ENCODE results near the gene MRPL9.
"Not testable (repeated sequence)": the region's sequence is repeated elsewhere in the genome, so short reads cannot be mapped to it uniquely, and the experiment has no call there.

MRPL9 gene

DNA sequence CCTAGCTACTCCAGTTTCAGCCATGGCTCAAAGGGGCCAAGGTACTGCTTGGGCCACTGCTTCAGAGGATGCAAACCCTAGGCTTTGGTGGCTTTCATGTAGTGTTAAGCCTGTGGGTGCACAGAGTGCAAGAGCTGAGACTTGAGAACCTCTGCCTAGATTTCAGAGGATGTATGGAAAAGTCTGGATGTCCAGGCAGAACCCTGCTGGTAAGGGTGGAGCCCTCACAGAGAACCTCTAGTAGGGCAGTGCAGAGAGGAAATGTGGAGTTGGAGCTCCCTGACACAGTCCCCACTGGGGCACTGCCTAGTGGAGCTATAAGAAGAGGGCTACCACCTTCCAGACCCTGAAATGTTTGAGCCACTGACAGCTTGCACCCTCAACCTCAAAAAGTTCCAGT lies 25.8 kb downstream of the MRPL9 start:
- Histone ChIP-seq H3K27ac (ENCODE audit: low read depth, low read length) (no peak overlapping the region), H3K4me3 (ENCODE audit: low read length) (no peak overlapping the region), H3K4me2 (ENCODE audit: low read length) (no peak overlapping the region), H3K9me3 (ENCODE audit: control insufficient read depth, insufficient read depth, low read length) (peaks cover 14% of the 10 kb centered on the region), H3K36me3 (ENCODE audit: control insufficient read depth, low read length) (no peaks in the 10 kb centered on the region), H3K4me1 (ENCODE audit: control insufficient read depth, low read length) (no peaks in the 10 kb centered on the region), H3K9me2 (replicated peaks; ENCODE audit: control insufficient read depth, low read length) (no peaks in the 10 kb centered on the region), H3K27me3 (ENCODE audit: control insufficient read depth, low read length) (peaks cover 18% of the 10 kb centered on the region), H3F3A (ENCODE audit: control insufficient read depth, insufficient read depth) (no peaks in the 10 kb centered on the region), H3K79me2 (ENCODE audit: control insufficient read depth, low read length) (no peaks in the 10 kb centered on the region), H4K20me1 (ENCODE audit: control insufficient read depth, insufficient read depth, low read depth, low read length) (no peaks in the 10 kb centered on the region)
- TF ChIP-seq, protein P1, sequence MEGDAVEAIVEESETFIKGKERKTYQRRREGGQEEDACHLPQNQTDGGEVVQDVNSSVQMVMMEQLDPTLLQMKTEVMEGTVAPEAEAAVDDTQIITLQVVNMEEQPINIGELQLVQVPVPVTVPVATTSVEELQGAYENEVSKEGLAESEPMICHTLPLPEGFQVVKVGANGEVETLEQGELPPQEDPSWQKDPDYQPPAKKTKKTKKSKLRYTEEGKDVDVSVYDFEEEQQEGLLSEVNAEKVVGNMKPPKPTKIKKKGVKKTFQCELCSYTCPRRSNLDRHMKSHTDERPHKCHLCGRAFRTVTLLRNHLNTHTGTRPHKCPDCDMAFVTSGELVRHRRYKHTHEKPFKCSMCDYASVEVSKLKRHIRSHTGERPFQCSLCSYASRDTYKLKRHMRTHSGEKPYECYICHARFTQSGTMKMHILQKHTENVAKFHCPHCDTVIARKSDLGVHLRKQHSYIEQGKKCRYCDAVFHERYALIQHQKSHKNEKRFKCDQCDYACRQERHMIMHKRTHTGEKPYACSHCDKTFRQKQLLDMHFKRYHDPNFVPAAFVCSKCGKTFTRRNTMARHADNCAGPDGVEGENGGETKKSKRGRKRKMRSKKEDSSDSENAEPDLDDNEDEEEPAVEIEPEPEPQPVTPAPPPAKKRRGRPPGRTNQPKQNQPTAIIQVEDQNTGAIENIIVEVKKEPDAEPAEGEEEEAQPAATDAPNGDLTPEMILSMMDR (IDR thresholded peaks at IDR 0.05; ENCODE audit: low read depth, low read length, poor library complexity, severe bottlenecking), result no peak
- TF ChIP-seq EZH2phosphoT487 (IDR thresholded peaks at IDR 0.05; ENCODE audit: borderline replicate concordance, low read length), result no peak

DNA sequence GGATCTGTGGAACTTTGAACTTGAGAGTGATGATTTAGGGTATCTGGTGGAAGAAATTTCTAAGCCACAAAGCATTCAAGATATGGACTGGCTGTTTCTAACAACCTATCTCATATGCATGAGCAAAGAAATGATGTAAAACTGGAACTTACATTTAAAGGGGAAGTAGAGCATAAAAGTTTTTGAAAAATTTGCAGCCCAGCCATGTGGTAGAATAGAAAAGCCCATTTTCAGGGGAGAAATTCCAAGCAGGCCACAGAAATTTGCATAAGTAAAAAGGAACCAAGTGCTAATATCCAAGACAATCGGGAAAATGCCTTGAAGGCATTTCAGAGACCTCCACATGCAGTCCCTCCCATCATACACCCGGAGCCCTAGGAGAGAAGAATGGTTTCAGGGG lies 26.3 kb downstream of the MRPL9 start:
- H3F3A ChIP-seq (ENCODE audit: control insufficient read depth, insufficient read depth), result no peaks in the 10 kb centered on the region
- TF ChIP-seq EZH2phosphoT487 (IDR thresholded peaks at IDR 0.05; ENCODE audit: borderline replicate concordance, low read length), result no peak
- TF ChIP-seq, protein P1 (IDR thresholded peaks at IDR 0.05; ENCODE audit: low read depth, low read length, poor library complexity, severe bottlenecking), result no peak
- no peak overlapping the region for H3K27ac ChIP-seq (ENCODE audit: low read depth, low read length)
- no peaks in the 10 kb centered on the region for H3K4me1 ChIP-seq (ENCODE audit: control insufficient read depth, low read length)
- no peak overlapping the region for H3K4me3 ChIP-seq (ENCODE audit: low read length)
- H3K9me2 ChIP-seq (replicated peaks; ENCODE audit: control insufficient read depth, low read length), result no peaks in the 10 kb centered on the region
- no peaks in the 10 kb centered on the region for H3K79me2 ChIP-seq (ENCODE audit: control insufficient read depth, low read length)
- H3K4me2 ChIP-seq (ENCODE audit: low read length), result no peak overlapping the region
- H3K9me3 ChIP-seq (ENCODE audit: control insufficient read depth, insufficient read depth, low read length), result peaks cover 14% of the 10 kb centered on the region
- H4K20me1 ChIP-seq (ENCODE audit: control insufficient read depth, insufficient read depth, low read depth, low read length), result no peaks in the 10 kb centered on the region
- H3K36me3 ChIP-seq (ENCODE audit: control insufficient read depth, low read length), result no peaks in the 10 kb centered on the region
- peaks cover 15% of the 10 kb centered on the region for H3K27me3 ChIP-seq (ENCODE audit: control insufficient read depth, low read length)

DNA sequence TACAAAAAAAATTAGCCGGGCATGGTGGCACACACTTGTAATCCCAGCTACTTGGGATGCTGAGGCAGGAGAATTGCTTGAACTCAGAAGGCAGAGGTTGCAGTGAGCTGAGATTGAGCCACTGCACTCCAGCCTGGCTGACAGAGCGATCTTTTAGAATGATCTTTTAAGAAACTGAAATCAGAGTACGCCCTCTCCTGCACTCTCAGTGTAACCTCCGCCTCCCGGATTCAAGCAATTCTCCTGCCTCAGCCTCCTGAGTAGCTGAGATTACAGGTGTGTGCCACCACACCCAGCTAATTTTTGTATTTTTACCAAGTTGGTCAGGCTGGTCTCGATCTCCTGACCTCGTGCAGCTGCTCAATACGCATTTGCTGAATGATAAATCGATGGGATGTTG lies 29.3 kb downstream of the MRPL9 start:
- H3K9me3 ChIP-seq (ENCODE audit: control insufficient read depth, insufficient read depth, low read length), result peaks cover 14% of the 10 kb centered on the region
- not testable (repeated sequence) for H3K36me3 ChIP-seq (ENCODE audit: control insufficient read depth, low read length); H3K79me2 ChIP-seq (ENCODE audit: control insufficient read depth, low read length); H3K4me2 ChIP-seq (ENCODE audit: low read length); H3K27ac ChIP-seq (ENCODE audit: low read depth, low read length); H3K9me2 ChIP-seq (replicated peaks; ENCODE audit: control insufficient read depth, low read length); H4K20me1 ChIP-seq (ENCODE audit: control insufficient read depth, insufficient read depth, low read depth, low read length); H3K4me3 ChIP-seq (ENCODE audit: low read length); H3K4me1 ChIP-seq (ENCODE audit: control insufficient read depth, low read length); H3F3A ChIP-seq (ENCODE audit: control insufficient read depth, insufficient read depth)
- peaks cover 15% of the 10 kb centered on the region for H3K27me3 ChIP-seq (ENCODE audit: control insufficient read depth, low read length)

DNA sequence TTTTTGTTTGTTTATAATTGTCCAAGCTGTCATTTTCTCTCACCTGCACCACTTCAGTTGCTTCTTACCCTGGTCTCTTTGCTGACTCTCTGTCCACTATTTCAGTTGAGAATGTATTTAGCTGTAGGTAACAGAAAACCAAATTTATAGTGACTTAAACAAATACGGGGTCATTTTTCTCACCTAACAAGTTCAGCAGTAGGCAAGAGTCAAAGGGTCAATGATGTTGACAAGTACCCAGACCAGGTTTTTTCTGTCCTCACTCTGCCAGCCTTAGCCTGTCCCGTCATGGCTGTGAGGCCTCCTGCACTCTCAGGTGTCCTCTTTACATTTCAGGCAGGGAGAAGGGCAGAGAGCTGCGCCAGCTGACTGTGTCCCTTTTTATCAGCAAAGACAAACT lies 30.2 kb downstream of the MRPL9 start:
- peaks cover 10% of the 10 kb centered on the region for H3K9me3 ChIP-seq (ENCODE audit: control insufficient read depth, insufficient read depth, low read length)
- no peaks in the 10 kb centered on the region for H4K20me1 ChIP-seq (ENCODE audit: control insufficient read depth, insufficient read depth, low read depth, low read length)
- TF ChIP-seq, protein P1 (IDR thresholded peaks at IDR 0.05; ENCODE audit: low read depth, low read length, poor library complexity, severe bottlenecking), result no peak
- TF ChIP-seq EZH2phosphoT487 (IDR thresholded peaks at IDR 0.05; ENCODE audit: borderline replicate concordance, low read length), result no peak
- H3K36me3 ChIP-seq (ENCODE audit: control insufficient read depth, low read length), result no peaks in the 10 kb centered on the region
- no peak overlapping the region for H3K27ac ChIP-seq (ENCODE audit: low read depth, low read length)
- no peak overlapping the region for H3K4me2 ChIP-seq (ENCODE audit: low read length)
- no peaks in the 10 kb centered on the region for H3K79me2 ChIP-seq (ENCODE audit: control insufficient read depth, low read length)
- no peaks in the 10 kb centered on the region for H3K4me1 ChIP-seq (ENCODE audit: control insufficient read depth, low read length)
- H3K27me3 ChIP-seq (ENCODE audit: control insufficient read depth, low read length), result peaks cover 21% of the 10 kb centered on the region
- no peaks in the 10 kb centered on the region for H3F3A ChIP-seq (ENCODE audit: control insufficient read depth, insufficient read depth)
- no peak overlapping the region for H3K4me3 ChIP-seq (ENCODE audit: low read length)
- H3K9me2 ChIP-seq (replicated peaks; ENCODE audit: control insufficient read depth, low read length), result no peaks in the 10 kb centered on the region
